MCF 10A (cell line): ENCODE data around the gene GAS7. TPM values are rescaled to one million over a fixed set of nuclear protein-coding genes. Genes with fewer than 3 reads are reported as not detected.

Experiments
- BruUV-seq: library from RNA; stranded (reverse); fragments of 400-500 nt; replicated peaks from 2 replicates; lab custom pipeline; 2021; lab: Mats Ljungman, UMichigan
- CTCF ChIA-PET: fragments of 300-600 bp; sonication (Branson Sonifier 250); formaldehyde crosslinking; extraction: SDS; loops from one replicate; lab custom pipeline; 2021; ENCODE audit warnings: antibody characterized with exemption, inconsistent platforms; lab: Yijun Ruan, JAX
- POLR2A ChIA-PET: fragments of 300-600, 350-650 bp; sonication (Branson Sonifier 250); formaldehyde crosslinking; extraction: SDS; loops from one replicate; lab custom pipeline; 2020; ENCODE audit warnings: antibody characterized with exemption, inconsistent platforms; lab: Yijun Ruan, JAX
- DNase-seq: peaks from one replicate; pipeline ENCODE4 v3.0.0-alpha.2; 2018; ENCODE audit not compliant: unreplicated experiment
- H3K27ac Mint-ChIP-seq: one replicate; pipeline ENCODE4 v1.8.0; 2022; ENCODE audit warnings: mild to moderate bottlenecking, low read depth, mixed read lengths; ENCODE audit not compliant: unreplicated experiment
- H3K27me3 Mint-ChIP-seq: one replicate; pipeline ENCODE4 v1.8.0; 2022; ENCODE audit warnings: mixed read lengths; ENCODE audit not compliant: insufficient read depth, unreplicated experiment
- H3K36me3 Mint-ChIP-seq: one replicate; pipeline ENCODE4 v1.8.0; 2022; ENCODE audit warnings: mild to moderate bottlenecking, moderate library complexity, mixed read lengths; ENCODE audit not compliant: insufficient read depth, unreplicated experiment
- H3K4me1 Mint-ChIP-seq: one replicate; pipeline ENCODE4 v1.8.0; 2022; ENCODE audit warnings: mixed read lengths; ENCODE audit not compliant: insufficient read depth, unreplicated experiment
- H3K4me3 Mint-ChIP-seq: one replicate; pipeline ENCODE4 v1.8.0; 2022; ENCODE audit warnings: mild to moderate bottlenecking, moderate library complexity, mixed read lengths; ENCODE audit not compliant: unreplicated experiment
- H3K9me3 Mint-ChIP-seq: one replicate; pipeline ENCODE4 v1.8.0; 2022; ENCODE audit warnings: mixed read lengths; ENCODE audit not compliant: unreplicated experiment
- intact Hi-C: fragments of 100-400 bp; cut with micrococcal nuclease; formaldehyde crosslinking; loops from 2 replicates; pipeline ENCODE4 v1.14.1; 2022
- total RNA-seq: library from RNA; stranded (reverse); gene quantifications from 2 replicates; pipeline ENCODE4 v1.2.3, GENCODE V29; 2022
- TF ChIP-seq, protein P1 (sequence below): fragments of 200-600 bp; IDR thresholded peaks from one replicate; pipeline ENCODE4 v1.8.0; 2022; ENCODE audit warnings: antibody characterized with exemption, mild to moderate bottlenecking; ENCODE audit not compliant: unreplicated experiment

Gene GAS7
- total RNA-seq, 1 experiment from 2014 or later: not detected

DNA sequence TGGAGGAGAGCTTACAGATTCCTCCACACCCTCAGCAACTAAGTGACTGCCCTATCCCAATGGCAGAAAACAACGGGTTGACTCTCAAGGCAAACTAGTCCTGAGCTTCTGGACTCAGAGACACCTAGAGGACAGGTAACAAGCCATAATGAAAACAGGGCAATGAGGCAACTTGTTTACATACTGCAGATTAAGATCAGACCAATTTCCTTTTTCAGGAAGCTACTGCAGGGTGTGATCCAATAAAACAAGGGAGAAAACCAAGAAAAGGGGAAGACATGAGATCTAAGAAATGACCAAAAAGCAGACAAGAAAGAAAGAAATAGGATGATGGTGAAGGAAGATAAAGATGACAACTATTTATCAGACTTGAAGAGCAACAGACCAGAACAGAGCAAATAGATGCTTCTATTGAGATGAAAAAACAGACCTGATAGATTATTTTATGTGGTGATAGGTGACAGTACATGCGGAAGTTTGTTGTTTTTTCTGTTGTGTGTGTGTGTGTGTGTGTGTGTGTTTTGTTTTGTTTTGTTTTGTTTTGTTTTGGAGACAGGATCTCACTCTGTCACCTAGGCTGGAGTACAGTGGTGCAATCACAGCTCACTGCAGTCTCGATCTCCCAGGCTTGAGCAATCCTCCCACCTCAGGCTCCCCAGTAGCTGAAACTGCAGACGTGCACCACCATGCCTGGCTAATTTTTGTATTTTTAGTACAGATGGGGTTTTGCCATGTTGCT, 120.7 kb downstream of the GAS7 start:
- no peak overlapping the region for H3K27ac Mint-ChIP-seq
- H3K4me1 Mint-ChIP-seq: no peaks in the 10 kb centered on the region
- H3K4me3 Mint-ChIP-seq: no peak overlapping the region
- POLR2A ChIA-PET: interaction anchor here (0.6 kb wide), 1 partner anchor 11 kb away, joined by 3 read pairs; no protein-coding TSS in a partner anchor
- TF ChIP-seq, protein P1, sequence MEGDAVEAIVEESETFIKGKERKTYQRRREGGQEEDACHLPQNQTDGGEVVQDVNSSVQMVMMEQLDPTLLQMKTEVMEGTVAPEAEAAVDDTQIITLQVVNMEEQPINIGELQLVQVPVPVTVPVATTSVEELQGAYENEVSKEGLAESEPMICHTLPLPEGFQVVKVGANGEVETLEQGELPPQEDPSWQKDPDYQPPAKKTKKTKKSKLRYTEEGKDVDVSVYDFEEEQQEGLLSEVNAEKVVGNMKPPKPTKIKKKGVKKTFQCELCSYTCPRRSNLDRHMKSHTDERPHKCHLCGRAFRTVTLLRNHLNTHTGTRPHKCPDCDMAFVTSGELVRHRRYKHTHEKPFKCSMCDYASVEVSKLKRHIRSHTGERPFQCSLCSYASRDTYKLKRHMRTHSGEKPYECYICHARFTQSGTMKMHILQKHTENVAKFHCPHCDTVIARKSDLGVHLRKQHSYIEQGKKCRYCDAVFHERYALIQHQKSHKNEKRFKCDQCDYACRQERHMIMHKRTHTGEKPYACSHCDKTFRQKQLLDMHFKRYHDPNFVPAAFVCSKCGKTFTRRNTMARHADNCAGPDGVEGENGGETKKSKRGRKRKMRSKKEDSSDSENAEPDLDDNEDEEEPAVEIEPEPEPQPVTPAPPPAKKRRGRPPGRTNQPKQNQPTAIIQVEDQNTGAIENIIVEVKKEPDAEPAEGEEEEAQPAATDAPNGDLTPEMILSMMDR: no peak
- CTCF ChIA-PET: interaction anchor here (1.0 to 1.2 kb wide), 2 partner anchors 9 to 16 kb away, joined by 3 to 6 read pairs; no protein-coding TSS in a partner anchor
- BruUV-seq: no TSS peak
- DNase-seq: no peak
- peaks cover 34% of the 10 kb centered on the region for H3K9me3 Mint-ChIP-seq
- H3K36me3 Mint-ChIP-seq: no peaks in the 10 kb centered on the region
- no peaks in the 10 kb centered on the region for H3K27me3 Mint-ChIP-seq
- intact Hi-C loops: no loop called here

DNA sequence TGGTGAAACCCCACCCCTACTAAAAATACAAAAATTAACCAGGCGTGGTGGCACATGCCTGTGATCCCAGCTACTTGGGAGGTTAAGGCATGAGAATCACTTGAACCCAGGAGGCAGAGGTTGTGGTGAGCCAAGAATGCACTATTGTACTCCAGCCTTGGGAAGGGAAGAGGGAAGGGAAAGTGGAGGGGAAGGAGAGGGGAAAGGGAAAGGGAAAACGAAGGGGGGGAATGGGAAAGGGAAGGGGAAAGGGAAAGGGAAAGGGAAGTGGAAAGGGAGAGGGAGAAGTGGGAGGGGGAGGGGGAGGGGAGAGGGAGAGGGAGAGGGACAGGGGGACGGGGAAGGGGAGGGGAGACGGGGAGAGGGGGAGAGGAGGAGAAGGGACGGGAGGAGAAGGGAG, 122.5 kb downstream of the GAS7 start:
- H3K4me1 Mint-ChIP-seq: no peaks in the 10 kb centered on the region
- TF ChIP-seq, protein P1: no peak
- H3K27ac Mint-ChIP-seq: no peak overlapping the region
- intact Hi-C loops: no loop called here
- H3K27me3 Mint-ChIP-seq: no peaks in the 10 kb centered on the region
- ChIA-PET CTCF (no interaction called here), POLR2A (no interaction called here)
- no peak for DNase-seq
- no peaks in the 10 kb centered on the region for H3K36me3 Mint-ChIP-seq
- BruUV-seq: no TSS peak
- H3K9me3 Mint-ChIP-seq: peaks cover 22% of the 10 kb centered on the region
- H3K4me3 Mint-ChIP-seq: no peak overlapping the region

DNA sequence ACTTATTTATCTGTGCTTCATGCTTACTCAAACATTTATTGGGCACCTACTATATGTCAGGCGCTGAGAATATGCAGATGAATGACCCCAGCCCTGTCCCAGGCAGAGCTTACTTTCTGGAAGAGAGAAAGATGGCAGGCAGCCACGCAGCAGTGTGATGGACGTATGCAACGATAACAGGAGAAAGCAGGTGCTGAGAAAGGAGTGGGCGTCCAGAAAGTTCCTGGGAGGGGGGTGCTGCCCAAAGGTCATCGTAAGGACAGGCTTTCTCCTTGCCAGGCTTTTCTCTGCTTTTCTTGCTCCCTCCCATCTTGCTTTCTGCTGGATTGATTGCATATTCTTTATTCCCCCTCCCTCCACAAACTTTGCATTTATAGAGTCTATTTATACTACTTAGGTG, 124.5 kb downstream of the GAS7 start:
- CTCF ChIA-PET: interaction anchor here (0.6 kb wide), 1 partner anchor 12 kb away, joined by 5 read pairs; no protein-coding TSS in a partner anchor

More for the DNA sequence above, 124.5 kb downstream of the GAS7 start:
- no TSS peak for BruUV-seq
- Mint-ChIP-seq H3K4me1 (no peaks in the 10 kb centered on the region), H3K4me3 (no peak overlapping the region), H3K27me3 (no peaks in the 10 kb centered on the region), H3K36me3 (no peaks in the 10 kb centered on the region), H3K27ac (no peak overlapping the region), H3K9me3 (peaks cover 22% of the 10 kb centered on the region)
- TF ChIP-seq, protein P1: no peak
- intact Hi-C loops: no loop called here
- no peak for DNase-seq
- POLR2A ChIA-PET: no interaction called here
